H1 (cell line): ENCODE results near the gene EN2. TPM values are rescaled to one million over a fixed set of nuclear protein-coding genes. Genes with fewer than 3 reads are reported as not detected.

Experiments used
- CTCF ChIA-PET: fragments of 300-600 bp; sonication (Branson Sonifier 250); formaldehyde crosslinking; loops from one replicate; lab custom pipeline; 2021; ENCODE audit not compliant: partially characterized antibody; lab: Charles Lee
- POLR2A ChIA-PET: fragments of 300-600 bp; sonication (Branson Sonifier 250); formaldehyde crosslinking; loops from one replicate; lab custom pipeline; 2021; ENCODE audit warnings: inconsistent platforms; ENCODE audit not compliant: partially characterized antibody; lab: Charles Lee
- DNase-seq, 2 experiments: peaks; one replicate each; pipeline versions ENCODE4 v3.0.0 to v3.0.0-alpha.2; 2010 to 2022; ENCODE audit warnings: low spot score in 2 of 2, low read depth in 1 of 2, mixed read lengths in 1 of 2
- FAIRE-seq: peaks from 2 replicates; lab custom pipeline; 2011; peaks lifted over from hg19 to GRCh38; lab: Jason Lieb, UNC
- H2AFZ ChIP-seq: 2 replicates; pipeline ENCODE4 v1.8.1; 2012; ENCODE audit warnings: low read length, inconsistent platforms
- H2AK5ac ChIP-seq: 2 replicates; pipeline ENCODE4 v1.6.1; 2013; ENCODE audit warnings: low read depth, low read length
- H2BK120ac ChIP-seq: replicated peaks from 2 replicates; pipeline ENCODE3; 2013; ENCODE audit warnings: low read depth, low read length, inconsistent platforms
- H2BK12ac ChIP-seq: 2 replicates; pipeline ENCODE4 v1.6.1; 2013; ENCODE audit warnings: low read depth, low read length
- H2BK15ac ChIP-seq: 2 replicates; pipeline ENCODE4 v1.6.1; 2013; ENCODE audit warnings: low read length
- H2BK20ac ChIP-seq: 2 replicates; pipeline ENCODE4 v1.6.1; 2013; ENCODE audit warnings: low read length
- H2BK5ac ChIP-seq: 2 replicates; pipeline ENCODE4 v1.6.1; 2013; ENCODE audit warnings: low read depth, low read length
- H3K14ac ChIP-seq: 2 replicates; pipeline ENCODE4 v1.6.1; 2013; ENCODE audit warnings: inconsistent platforms; ENCODE audit not compliant: insufficient read length
- H3K18ac ChIP-seq: 2 replicates; pipeline ENCODE4 v1.6.1; 2013; ENCODE audit warnings: low read length; ENCODE audit errors: extremely low read depth
- H3K23ac ChIP-seq: 2 replicates; pipeline ENCODE4 v1.6.1; 2013; ENCODE audit warnings: inconsistent platforms; ENCODE audit not compliant: insufficient read length
- H3K23me2 ChIP-seq: 2 replicates; pipeline ENCODE4 v1.6.1; 2013; ENCODE audit warnings: low read depth, low read length
- H3K27ac ChIP-seq: 2 replicates; pipeline ENCODE4 v1.6.1; 2011; ENCODE audit warnings: low read depth, low read length, inconsistent platforms
- H3K27me3 ChIP-seq, 4 experiments: replicated peaks in 1 of 4; 1 replicate in 1 of 4; 2 replicates in 3 of 4; pipeline versions ENCODE4 v1.6.1 to v1.8.1; 2011 to 2013; ENCODE audit warnings: low read length in 3 of 4, mild to moderate bottlenecking in 3 of 4, inconsistent platforms in 2 of 4, mixed read lengths in 2 of 4, moderate library complexity in 1 of 4; ENCODE audit not compliant: control insufficient read depth in 3 of 4, insufficient read depth in 3 of 4; ENCODE audit errors: extremely low read depth in 1 of 4
- H3K36me3 ChIP-seq, 4 experiments: 2 replicates each; pipeline versions ENCODE4 v1.6.1 to v1.8.1; 2011 to 2013; ENCODE audit warnings: mild to moderate bottlenecking in 4 of 4, low read length in 3 of 4, moderate library complexity in 2 of 4, control low read depth in 1 of 4, inconsistent platforms in 1 of 4; ENCODE audit not compliant: insufficient read depth in 4 of 4, control insufficient read depth in 2 of 4
- H3K4ac ChIP-seq: replicated peaks from 2 replicates; pipeline ENCODE3; 2013; ENCODE audit warnings: low read length, low read depth, mixed read lengths, inconsistent platforms; ENCODE audit not compliant: insufficient read length
- H3K4me1 ChIP-seq, 4 experiments: replicated peaks in 1 of 4; 1 replicate in 1 of 4; 2 replicates in 3 of 4; pipeline versions ENCODE4 v1.6.1 to v1.8.1; 2011 to 2013; ENCODE audit warnings: low read length in 3 of 4, inconsistent platforms in 2 of 4, mixed read lengths in 1 of 4; ENCODE audit not compliant: insufficient read depth in 4 of 4, control insufficient read depth in 3 of 4
- H3K4me2 ChIP-seq, 2 experiments: 2 replicates each; pipeline versions ENCODE4 v1.6.1 to v1.8.1; 2011 to 2013; ENCODE audit warnings: low read depth in 2 of 2, low read length in 2 of 2, control low read depth in 1 of 2, inconsistent platforms in 1 of 2, mild to moderate bottlenecking in 1 of 2; ENCODE audit not compliant: insufficient read depth in 1 of 2
- H3K4me3 ChIP-seq, 4 experiments: fragments of 200-600, 300-600 bp in 1 of 4; sonication (generic), shearing (Covaris generic), sonication (Bioruptor Twin) in 1 of 4; 2 replicates each; pipeline versions ENCODE4 v1.5.1 to v1.8.1; 2011 to 2016; ENCODE audit warnings: low read length in 4 of 4, low read depth in 3 of 4, control low read depth in 2 of 4, inconsistent platforms in 2 of 4, mild to moderate bottlenecking in 2 of 4, mixed read lengths in 1 of 4, moderate library complexity in 1 of 4; ENCODE audit not compliant: insufficient read depth in 2 of 4; ENCODE audit errors: extremely low read depth in 1 of 4
- H3K56ac ChIP-seq: replicated peaks from 2 replicates; pipeline ENCODE3; 2013; ENCODE audit warnings: low read depth, mild to moderate bottlenecking, mixed read lengths, low read length, inconsistent platforms; ENCODE audit not compliant: insufficient read length
- H3K79me1 ChIP-seq: 2 replicates; pipeline ENCODE4 v1.6.1; 2013; ENCODE audit warnings: low read depth, low read length, control low read depth
- H3K79me2 ChIP-seq, 2 experiments: 2 replicates each; pipeline versions ENCODE4 v1.6.1 to v1.8.1; 2012 to 2013; ENCODE audit warnings: low read length in 2 of 2, mild to moderate bottlenecking in 2 of 2, inconsistent platforms in 1 of 2; ENCODE audit not compliant: insufficient read depth in 2 of 2, control insufficient read depth in 1 of 2
- H3K9ac ChIP-seq, 4 experiments: replicated peaks in 1 of 4; 1 replicate in 1 of 4; 2 replicates in 3 of 4; pipeline versions ENCODE4 v1.6.1 to v1.8.1; 2011 to 2013; ENCODE audit warnings: low read depth in 3 of 4, low read length in 3 of 4, control low read depth in 2 of 4, mild to moderate bottlenecking in 2 of 4, moderate library complexity in 2 of 4, inconsistent platforms in 1 of 4; ENCODE audit errors: extremely low read depth in 1 of 4
- H3K9me3 ChIP-seq, 2 experiments: 2 replicates each; pipeline versions ENCODE4 v1.6.1 to v1.8.1; 2012 to 2013; ENCODE audit warnings: mild to moderate bottlenecking in 2 of 2, moderate library complexity in 2 of 2, control low read depth in 1 of 2, inconsistent platforms in 1 of 2, low read depth in 1 of 2, low read length in 1 of 2, mixed read lengths in 1 of 2; ENCODE audit not compliant: insufficient read depth in 2 of 2
- H4K20me1 ChIP-seq, 2 experiments: replicated peaks in 1 of 2; 2 replicates each; pipeline versions ENCODE3 to v1.8.1; 2011 to 2013; ENCODE audit warnings: inconsistent platforms in 2 of 2, low read length in 2 of 2, mild to moderate bottlenecking in 1 of 2; ENCODE audit not compliant: insufficient read depth in 2 of 2, control insufficient read depth in 1 of 2
- H4K5ac ChIP-seq: 2 replicates; pipeline ENCODE4 v1.6.1; 2013; ENCODE audit warnings: low read length, low read depth, mixed read lengths, inconsistent platforms; ENCODE audit not compliant: insufficient read length
- H4K8ac ChIP-seq: 2 replicates; pipeline ENCODE4 v1.8.0; 2013; ENCODE audit warnings: mild to moderate bottlenecking, moderate library complexity, low read length, inconsistent platforms; ENCODE audit not compliant: insufficient read depth; ENCODE audit errors: extremely low read depth
- H4K91ac ChIP-seq: replicated peaks from 2 replicates; pipeline ENCODE3; 2013; ENCODE audit warnings: low read length, mixed read lengths, inconsistent platforms; ENCODE audit not compliant: insufficient read length
- CTBP2 ChIP-seq: IDR thresholded peaks from 2 replicates; pipeline ENCODE4 v1.7.0; 2011; ENCODE audit warnings: borderline replicate concordance, mild to moderate bottlenecking, moderate library complexity, mixed read lengths, low read length; ENCODE audit not compliant: insufficient read depth, insufficient read length
- KDM5A ChIP-seq: fragments of 200-600 bp; IDR thresholded peaks from 2 replicates; pipeline ENCODE4 v1.7.1; 2012; ENCODE audit warnings: mild to moderate bottlenecking, low read length, inconsistent platforms, mixed read lengths
- NANOG ChIP-seq: IDR thresholded peaks from 2 replicates; pipeline ENCODE4 v1.6.1; 2011; ENCODE audit warnings: low read length, low read depth, mild to moderate bottlenecking, inconsistent platforms; ENCODE audit not compliant: insufficient read depth, poor library complexity, severe bottlenecking
- RAD21 ChIP-seq, 2 experiments: IDR thresholded peaks in 1 of 2; conservative IDR thresholded peaks in 1 of 2; 2 replicates each; pipeline ENCODE4 v1.6.1; 2011; ENCODE audit warnings: low read depth in 2 of 2, low read length in 2 of 2, improper control_type of control experiment in 1 of 2, inconsistent platforms in 1 of 2, mild to moderate bottlenecking in 1 of 2, moderate library complexity in 1 of 2
- SIX5 ChIP-seq: IDR thresholded peaks from 2 replicates; pipeline ENCODE4 v1.6.1; 2011; ENCODE audit warnings: mild to moderate bottlenecking, low read depth, low read length
- TAF7 ChIP-seq: optimal IDR thresholded peaks from 2 replicates; pipeline ENCODE3; 2011; ENCODE audit warnings: low read depth, mild to moderate bottlenecking, inconsistent platforms, low read length, moderate library complexity, borderline replicate concordance
- TEAD4 ChIP-seq: IDR thresholded peaks from 2 replicates; pipeline ENCODE4 v1.6.1; 2012; ENCODE audit warnings: low read depth, low read length, inconsistent platforms, mixed read lengths
- YY1 ChIP-seq: IDR thresholded peaks from 2 replicates; pipeline ENCODE4 v1.6.1; 2011; ENCODE audit warnings: low read depth, mild to moderate bottlenecking, low read length
- WGBS, 2 experiments: shearing (Covaris generic) in 1 of 2; methylation state at CpG; one replicate each; pipeline versions ENCODE4 v1.1.6 to v1.1.7; 2013 to 2015; ENCODE audit warnings: low lambda C conversion rate in 2 of 2, mixed read lengths in 2 of 2, inconsistent platforms in 1 of 2, low coverage in 1 of 2, missing lambda C conversion rate in 1 of 2; ENCODE audit not compliant: insufficient replicate concordance in 2 of 2, insufficient coverage in 1 of 2, insufficient read length in 1 of 2; ENCODE audit errors: extremely low coverage in 1 of 2, missing lambda C conversion rate in 1 of 2; 5-methylcytosine and 5-hydroxymethylcytosine counted together
- polyA plus RNA-seq, 7 experiments: library from polyadenylated mRNA; depleted of rRNA in 3 of 7; stranded (reverse) in 5 of 7; unstranded in 2 of 7; fragments of >200 nt in 5 of 7; fragments of 200-250 nt in 2 of 7; gene quantifications; 1 replicate in 5 of 7; 2 replicates in 1 of 7; 4 replicates in 1 of 7; pipeline versions ENCODE4 v1.2.1 to v1.2.3, GENCODE V29; 2011 to 2013; ENCODE audit warnings: missing spikeins in 2 of 7, mixed read lengths in 2 of 7
- total RNA-seq: library from RNA; stranded (reverse); fragmentation: NEBNext Ultra II Directional; extraction: Animal tissue kit (Norgen Biotek cat#: 25700); gene quantifications from 2 replicates; pipeline ENCODE4 v1.2.1, GENCODE V29; 2021
- TF ChIP-seq, protein P1 (sequence below): IDR thresholded peaks from 2 replicates; pipeline ENCODE4 v1.6.1; 2012; ENCODE audit warnings: inconsistent platforms

Gene EN2
- total and polyA plus RNA-seq, 2 of the 8 experiments (the other 6 are each of a cell fraction or from before 2014, with no cell fraction given), result not detected

DNA sequence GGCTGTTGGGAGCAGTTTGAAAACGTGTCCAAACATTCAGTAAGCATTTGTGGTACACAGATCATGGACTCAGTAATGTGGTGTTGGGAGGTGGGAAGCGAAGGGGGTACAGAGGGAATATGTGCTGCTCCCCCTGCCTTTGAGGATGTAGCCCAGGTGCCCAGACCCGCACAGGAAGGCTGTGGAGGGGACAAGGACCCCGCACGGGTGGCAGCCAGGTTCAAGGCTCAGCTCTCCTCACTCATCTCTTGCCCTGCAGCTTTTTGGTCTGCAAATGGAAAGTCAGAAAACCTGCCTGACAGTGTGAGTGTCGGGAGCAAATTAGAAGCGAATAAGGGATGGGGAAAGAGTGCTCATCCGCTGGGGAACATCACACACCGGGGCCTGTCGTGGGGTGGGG, 27.3 kb upstream of the EN2 start:
- Histone ChIP-seq H3K4ac (no peak overlapping the region), H3K36me3 (no peaks in the 10 kb centered on the region), H4K20me1 (no peaks in the 10 kb centered on the region), H3K18ac (no peak overlapping the region), H2AK5ac (no peak overlapping the region), H3K9ac (no peak overlapping the region), H3K79me2 (no peaks in the 10 kb centered on the region), H2BK120ac (no peak overlapping the region), H3K4me1 (no peaks in the 10 kb centered on the region), H2BK20ac (no peak overlapping the region), H4K91ac (no peak overlapping the region), H2BK5ac (no peak overlapping the region), H3K23me2 (no peaks in the 10 kb centered on the region), H4K5ac (no peak overlapping the region), H3K56ac (no peak overlapping the region), H2AFZ (no peak overlapping the region), H3K27ac (no peak overlapping the region), H3K9me3 (no peaks in the 10 kb centered on the region), H3K27me3 (no peaks in the 10 kb centered on the region), H3K79me1 (no peaks in the 10 kb centered on the region), H3K4me2 (no peak overlapping the region)
- WGBS, 2 experiments, result 86% methylated on average over 9 of the region's 10 CpGs; no CpG with 5 or more reads in 1 of the 2 experiments
- POLR2A ChIA-PET, result no interaction called here
- no peak for TF ChIP-seq YY1
- TF ChIP-seq CTBP2, result no peak
- no peak for TF ChIP-seq SIX5
- TF ChIP-seq, protein P1, sequence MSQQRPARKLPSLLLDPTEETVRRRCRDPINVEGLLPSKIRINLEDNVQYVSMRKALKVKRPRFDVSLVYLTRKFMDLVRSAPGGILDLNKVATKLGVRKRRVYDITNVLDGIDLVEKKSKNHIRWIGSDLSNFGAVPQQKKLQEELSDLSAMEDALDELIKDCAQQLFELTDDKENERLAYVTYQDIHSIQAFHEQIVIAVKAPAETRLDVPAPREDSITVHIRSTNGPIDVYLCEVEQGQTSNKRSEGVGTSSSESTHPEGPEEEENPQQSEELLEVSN, result no peak
- no peak for TF ChIP-seq TAF7
- TF ChIP-seq RAD21 (IDR thresholded peaks at IDR 0.05 in 1 of 2, conservative IDR thresholded peaks at IDR 0.05 in 1 of 2; ENCODE audit: low read depth in 2 of 2, low read length in 2 of 2), result no peak
- no peak for TF ChIP-seq TEAD4
- no peak for TF ChIP-seq NANOG
- no peak for TF ChIP-seq KDM5A
- TF ChIP-seq, all 59 proteins: peak for 0
- H4K8ac ChIP-seq, result no peak overlapping the region
- FAIRE-seq (no peak), DNase-seq (no peak)
- H2BK12ac ChIP-seq, result no peak overlapping the region
- H3K23ac ChIP-seq, result no peak overlapping the region
- H3K14ac ChIP-seq, result no peak overlapping the region
- H3K4me3 ChIP-seq, result no peak overlapping the region
- CTCF ChIA-PET, result interaction anchor here (1.0 kb wide), 1 partner anchor 17 kb away, joined by 3 read pairs; no protein-coding TSS in a partner anchor
- no peak overlapping the region for H2BK15ac ChIP-seq
